Adrenal gland (tissue), 12 donors: ENCODE results near the gene CDK4. TPM values are rescaled to one million over a fixed set of nuclear protein-coding genes. Genes with fewer than 3 reads are reported as not detected.
A peak's percentile ranks its signal among the peaks of the same experiment; 100 is the strongest.

Experiments used
- DNase-seq, 7 donors: peaks; one replicate each; pipeline ENCODE4 v3.0.0-alpha.2; 2019 to 2020
- H3K27ac ChIP-seq, 5 donors: fragments of 200-600 bp; sonication (generic) in 4 of 5; 1 replicate in 3 of 5; 2 replicates in 2 of 5; pipeline versions ENCODE4 v1.5.1 to v1.8.0; 2016 to 2020; ENCODE audit warnings: mild to moderate bottlenecking in 1 of 5
- H3K27me3 ChIP-seq: fragments of 200-600 bp; 2 replicates; pipeline ENCODE4 v1.8.0; 2021
- H3K36me3 ChIP-seq, 2 donors: fragments of 200-600 bp; replicated peaks in 1 of 2; 1 replicate in 1 of 2; 2 replicates in 1 of 2; pipeline versions ENCODE4 v1.5.1 to v1.8.0; 2018 to 2022
- H3K4me1 ChIP-seq, 2 donors: fragments of 200-600 bp; replicated peaks in 1 of 2; 1 replicate in 1 of 2; 2 replicates in 1 of 2; pipeline versions ENCODE4 v1.5.1 to v1.8.0; 2018 to 2021
- H3K4me3 ChIP-seq, 4 donors: fragments of 200-600 bp; sonication (generic) in 3 of 4; one replicate each; pipeline ENCODE4 v1.5.1; 2016 to 2018
- H3K9me3 ChIP-seq, 3 donors: fragments of 200-600 bp; sonication (generic) in 1 of 3; replicated peaks in 1 of 3; 1 replicate in 2 of 3; 2 replicates in 1 of 3; pipeline versions ENCODE4 v1.5.1 to v1.8.0; 2016 to 2021
- CTCF ChIP-seq, 6 experiments: fragments of 450-650 bp in 4 of 6; fragments of 200-600 bp in 2 of 6; sonication (generic) in 1 of 6; IDR thresholded peaks; 1 replicate in 5 of 6; 2 replicates in 1 of 6; pipeline versions ENCODE4 v1.5.1 to v1.8.0; 2016 to 2021; ENCODE audit warnings: antibody characterized with exemption in 6 of 6, mild to moderate bottlenecking in 2 of 6, moderate library complexity in 1 of 6
- POLR2A ChIP-seq, 2 donors: fragments of 450-650 bp; IDR thresholded peaks; one replicate each; pipeline ENCODE4 v1.6.1; 2017; ENCODE audit warnings: antibody characterized with exemption in 2 of 2, mild to moderate bottlenecking in 2 of 2, moderate library complexity in 1 of 2
- WGBS, 4 donors: extraction: QIAGEN DNeasy Blood & Tissue Kit in 2 of 4; methylation state at CpG; one replicate each; pipeline versions ENCODE4 v1.1.5 to v1.1.7; 2013 to 2017; 5-methylcytosine and 5-hydroxymethylcytosine counted together
- intact Hi-C, 2 donors: fragments of 100-400 bp; cut with DNase I; formaldehyde crosslinking; loops; one replicate each; pipeline versions ENCODE4 v1.14.1 to v1.15.0; 2022 to 2023
- polyA plus RNA-seq, 3 donors: library from polyadenylated mRNA; stranded (reverse); fragments of 200-250 nt in 2 of 3; fragments of 350-450 nt in 1 of 3; fragmentation: Illumina TruSeq in 1 of 3; extraction: RNeasy Lipid Tissue Mini Kit (QIAGEN cat#74804) in 1 of 3; gene quantifications; one replicate each; pipeline ENCODE4 v1.2.3, GENCODE V29; 2013 to 2014
- total RNA-seq, 9 donors: library from RNA; depleted of rRNA in 4 of 9; stranded (reverse); fragments of >200 nt in 4 of 9; fragments of 120-200 nt in 1 of 9; fragmentation: NEBNext Ultra II Directional in 1 of 9; extraction: Animal tissue kit (Norgen Biotek cat#: 25700) in 1 of 9; gene quantifications; one replicate each; pipeline versions ENCODE4 v1.1.0 to v1.2.4, GENCODE V29; 2013 to 2023
- donor health status: healthy with polysubstance abuse.
- donor health status: Bipolar disorder and iron deficiency.
- donor health status: DM: yes; HTN: yes; CAD: no.
- donor health status: DM: no; HTN: no; CAD: no.
- donor health status: DM: no; HTN: no; CAD: no.
- donor health status: DM: yes; HTN: yes; CAD: no.

The CDK4 gene
- total and polyA plus RNA-seq, 12 donors: 46.8 to 197 (median 139) TPM

DNA sequence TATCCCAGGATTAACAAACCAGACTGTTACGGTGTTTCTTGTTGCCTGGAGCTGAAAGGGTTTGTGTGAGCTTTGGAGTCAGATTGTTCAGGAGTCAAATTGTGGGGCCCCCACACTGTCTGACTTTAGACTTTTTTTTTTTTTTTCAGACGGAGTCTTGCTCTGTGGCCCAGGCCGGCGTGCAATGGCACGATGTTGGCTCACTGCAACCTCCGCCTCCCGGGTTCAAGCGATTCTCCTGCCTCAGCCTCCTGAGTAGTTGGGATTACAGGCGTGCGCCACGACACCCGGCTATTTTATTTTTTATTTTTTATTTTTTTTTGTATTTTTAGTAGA is 31.3 kb upstream of the CDK4 start:
- TF ChIP-seq POLR2A (IDR thresholded peaks at IDR 0.05): no peak
- TF ChIP-seq CTCF (IDR thresholded peaks at IDR 0.05): no peak
- WGBS, 4 donors: 78 to 84% (median 81%) methylated on average over 12 of the region's 12 CpGs
- intact Hi-C loops: no loop called here
- Histone ChIP-seq H3K4me1 (peaks cover 7 to 15% of the 10 kb centered on the region in 2 donors), H3K9me3 (no peaks in the 10 kb centered on the region), H3K4me3 (peak overlapping the region in 2 of 4 donors; percentile 65 to 95), H3K27ac (peak overlapping the region in 2 of 5 donors; percentile 68 to 69), H3K27me3 (no peaks in the 10 kb centered on the region), H3K36me3 (peaks cover 0 to 39% of the 10 kb centered on the region in 2 donors)
- no peak for DNase-seq

GRCh38 chr12:57782608-57783465 is 30.7 kb upstream of the CDK4 start, which contains the start of gene TSFM:
Gene TSFM, plus strand, starts transcription at chr12:57782787. Its CDS starts 15 bp downstream, at chr12:57782802.
- Histone ChIP-seq H3K4me1 (peaks cover 7 to 15% of the 10 kb centered on the region in 2 donors), H3K4me3 (peak within 1 kb of the TSS; percentile 46 to 95 (median 78)), H3K36me3 (peaks cover 0 to 33% of the 10 kb centered on the region in 2 donors), H3K27ac (peak within 1 kb of the TSS in 4 of 5 donors; percentile 44 to 83 (median 68)), H3K9me3 (no peaks in the 10 kb centered on the region), H3K27me3 (no peaks in the 10 kb centered on the region)
- DNase-seq: peak; percentile 95 to 99 (median 97)
- intact Hi-C loops: no loop called here
- 0 to 2% (median 1%) methylated on average over 29 to 45 of the region's 45 CpGs for WGBS, 4 donors
- TF ChIP-seq POLR2A (IDR thresholded peaks at IDR 0.05) (peak in 1 of 2 donors; percentile 79), CTCF (IDR thresholded peaks at IDR 0.05) (peak; percentile 89 to 98 (median 96))

DNA sequence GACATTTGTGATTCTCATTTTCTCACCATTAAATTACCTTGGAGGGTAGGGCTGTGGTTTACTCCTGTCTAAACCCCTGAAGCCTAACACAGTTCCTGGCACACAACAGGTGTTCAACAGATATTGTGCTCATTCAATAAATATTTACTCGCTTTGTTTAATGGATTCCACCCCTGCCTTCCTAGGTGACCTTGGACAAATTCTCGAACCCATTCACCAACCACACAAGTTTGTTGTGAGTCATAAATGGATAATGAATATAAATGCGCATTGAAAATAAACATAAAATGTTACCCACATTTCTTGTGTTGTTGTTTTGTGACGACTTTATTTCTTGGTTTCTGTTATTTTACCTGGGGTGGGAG is 30.1 kb upstream of the CDK4 start:
- intact Hi-C loops: no loop called here
- H3K9me3 ChIP-seq: no peaks in the 10 kb centered on the region
- no peak for TF ChIP-seq CTCF (IDR thresholded peaks at IDR 0.05)
- WGBS, 4 donors: 7 to 13% (median 12%) methylated on average over 4 of the region's 4 CpGs
- peak overlapping the region in 2 of 5 donors; percentile 14 to 43 for H3K27ac ChIP-seq
- peaks cover 0 to 27% of the 10 kb centered on the region in 2 donors for H3K36me3 ChIP-seq
- H3K4me3 ChIP-seq: peak overlapping the region in 2 of 4 donors; percentile 65 to 95
- H3K27me3 ChIP-seq: no peaks in the 10 kb centered on the region
- DNase-seq: no peak
- peaks cover 7 to 15% of the 10 kb centered on the region in 2 donors for H3K4me1 ChIP-seq

DNA sequence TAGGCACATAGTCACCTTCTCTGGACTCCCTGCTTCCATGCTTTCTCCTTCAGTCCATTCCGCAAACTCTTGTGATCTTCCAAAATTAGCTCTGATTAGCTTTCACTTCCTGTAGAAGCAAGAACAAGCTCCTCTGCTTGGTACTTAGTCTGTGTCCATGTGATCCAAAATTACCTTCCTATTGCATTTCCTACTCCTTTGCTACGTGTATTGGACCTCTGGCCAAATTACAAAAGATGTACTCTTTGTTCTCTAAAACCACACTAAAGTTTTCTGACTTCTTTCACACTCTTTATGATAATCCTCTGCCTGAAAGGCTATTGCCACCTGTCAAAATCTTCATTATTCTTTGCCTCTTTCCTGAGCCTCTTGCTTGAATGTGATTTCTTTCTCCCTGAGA is 29.7 kb upstream of the CDK4 start:
- peak overlapping the region in 1 of 5 donors; percentile 14 for H3K27ac ChIP-seq

More for the DNA sequence above, 29.7 kb upstream of the CDK4 start:
- no peak for DNase-seq
- Histone ChIP-seq H3K9me3 (no peaks in the 10 kb centered on the region), H3K4me1 (peaks cover 7 to 15% of the 10 kb centered on the region in 2 donors), H3K4me3 (no peak overlapping the region), H3K36me3 (peaks cover 0 to 23% of the 10 kb centered on the region in 2 donors), H3K27me3 (no peaks in the 10 kb centered on the region)
- intact Hi-C loops: no loop called here
- no peak for TF ChIP-seq CTCF (IDR thresholded peaks at IDR 0.05)
- 62 to 73% (median 65%) methylated on average over 2 of the region's 2 CpGs for WGBS, 4 donors
